ENCODE results near the gene AOC1.

DNA sequence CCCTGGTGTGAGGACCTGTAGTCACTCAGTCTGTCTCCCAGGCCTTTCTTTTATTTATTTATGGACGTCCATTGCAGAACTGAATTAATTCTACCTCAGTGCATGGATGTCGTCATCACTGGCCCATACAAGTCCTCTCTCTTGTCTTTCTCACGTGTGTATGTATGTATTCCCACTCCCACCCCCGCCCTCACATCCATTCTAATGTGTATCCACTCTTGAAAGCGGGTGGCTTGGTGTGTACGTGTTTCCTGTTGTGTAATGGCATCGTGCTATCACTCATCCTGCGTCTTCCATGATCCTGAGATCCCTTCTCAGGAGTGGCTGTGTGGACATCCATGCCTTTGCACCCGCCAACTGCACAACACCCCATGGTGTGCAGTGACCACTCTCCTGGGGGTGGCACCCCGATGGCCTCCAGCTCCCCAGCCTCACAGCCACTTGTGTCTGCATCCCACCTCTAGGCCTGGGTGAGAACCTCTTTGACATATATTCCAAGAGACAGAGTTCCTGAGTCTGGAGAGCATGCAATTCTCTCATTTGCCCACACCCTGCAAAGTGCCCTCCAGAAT is 3.0 kb upstream of the AOC1 start:
- TF ChIP-seq, protein P1, sequence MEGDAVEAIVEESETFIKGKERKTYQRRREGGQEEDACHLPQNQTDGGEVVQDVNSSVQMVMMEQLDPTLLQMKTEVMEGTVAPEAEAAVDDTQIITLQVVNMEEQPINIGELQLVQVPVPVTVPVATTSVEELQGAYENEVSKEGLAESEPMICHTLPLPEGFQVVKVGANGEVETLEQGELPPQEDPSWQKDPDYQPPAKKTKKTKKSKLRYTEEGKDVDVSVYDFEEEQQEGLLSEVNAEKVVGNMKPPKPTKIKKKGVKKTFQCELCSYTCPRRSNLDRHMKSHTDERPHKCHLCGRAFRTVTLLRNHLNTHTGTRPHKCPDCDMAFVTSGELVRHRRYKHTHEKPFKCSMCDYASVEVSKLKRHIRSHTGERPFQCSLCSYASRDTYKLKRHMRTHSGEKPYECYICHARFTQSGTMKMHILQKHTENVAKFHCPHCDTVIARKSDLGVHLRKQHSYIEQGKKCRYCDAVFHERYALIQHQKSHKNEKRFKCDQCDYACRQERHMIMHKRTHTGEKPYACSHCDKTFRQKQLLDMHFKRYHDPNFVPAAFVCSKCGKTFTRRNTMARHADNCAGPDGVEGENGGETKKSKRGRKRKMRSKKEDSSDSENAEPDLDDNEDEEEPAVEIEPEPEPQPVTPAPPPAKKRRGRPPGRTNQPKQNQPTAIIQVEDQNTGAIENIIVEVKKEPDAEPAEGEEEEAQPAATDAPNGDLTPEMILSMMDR (IDR thresholded peaks at IDR 0.05) = no peak
- TF ChIP-seq POLR2A (IDR thresholded peaks at IDR 0.05) = no peak
- no peak for TF ChIP-seq POLR2AphosphoS5 (IDR thresholded peaks at IDR 0.05; ENCODE audit: insufficient read depth in 1 of 2, low read depth in 1 of 2)

All from vagina (tissue), 2 donors.